B cell (primary cell): ENCODE data around the gene LRP5. TPM values are rescaled to one million over a fixed set of nuclear protein-coding genes. Genes with fewer than 3 reads are reported as not detected.

Source experiments
- ATAC-seq: fragments of 200-7000 bp; cut with Tn5 transposase; one replicate; pipeline ENCODE4 v1.10.0; 2021; ENCODE audit warnings: low read depth, mild to moderate bottlenecking, moderate number of reproducible peaks, moderate library complexity
- CTCF ChIA-PET: fragments of 350-600 bp; sonication (Branson Sonifier 250); formaldehyde crosslinking; loops from one replicate; lab custom pipeline; 2021; ENCODE audit warnings: antibody characterized with exemption, inconsistent platforms; lab: Charles Lee
- POLR2A ChIA-PET: fragments of 350-600 bp; sonication (Branson Sonifier 250); formaldehyde crosslinking; loops from one replicate; lab custom pipeline; 2021; ENCODE audit warnings: antibody characterized with exemption; lab: Charles Lee
- DNase-seq: peaks from one replicate; pipeline ENCODE4 v3.0.0; 2013
- H2AFZ ChIP-seq: 2 replicates; pipeline ENCODE4 v1.6.1; 2012; ENCODE audit warnings: mild to moderate bottlenecking, low read depth, low read length; ENCODE audit not compliant: insufficient read depth, poor library complexity, severe bottlenecking
- H3K27ac ChIP-seq, 2 donors: 1 replicate in 1 of 2; 2 replicates in 1 of 2; pipeline ENCODE4 v1.5.1; 2012 to 2013; ENCODE audit warnings: low read length in 2 of 2, mild to moderate bottlenecking in 2 of 2, moderate library complexity in 1 of 2
- H3K27me3 ChIP-seq, 4 experiments: fragments of 200-600 bp in 1 of 4; sonication (generic) in 1 of 4; replicated peaks in 1 of 4; 1 replicate in 2 of 4; 2 replicates in 2 of 4; pipeline versions ENCODE4 v1.6.1 to v1.7.0; 2013 to 2016; ENCODE audit warnings: low read length in 3 of 4, mild to moderate bottlenecking in 2 of 4, mixed read lengths in 1 of 4, moderate library complexity in 1 of 4; ENCODE audit not compliant: insufficient read depth in 4 of 4, control insufficient read depth in 3 of 4; ENCODE audit errors: control extremely low read depth in 1 of 4
- H3K36me3 ChIP-seq, 2 experiments: replicated peaks in 1 of 2; 1 replicate in 1 of 2; 2 replicates in 1 of 2; pipeline versions ENCODE4 v1.6.1 to v1.7.1; 2013; ENCODE audit warnings: low read length in 1 of 2; ENCODE audit not compliant: insufficient read depth in 2 of 2, control insufficient read depth in 1 of 2; ENCODE audit errors: control extremely low read depth in 1 of 2, extremely low read depth in 1 of 2
- H3K4me1 ChIP-seq, 2 donors: fragments of 200-600 bp in 1 of 2; sonication (generic) in 1 of 2; 1 replicate in 1 of 2; 2 replicates in 1 of 2; pipeline versions ENCODE4 v1.5.1 to v1.6.1; 2013 to 2017; ENCODE audit warnings: low read length in 2 of 2; ENCODE audit not compliant: control insufficient read depth in 2 of 2, insufficient read depth in 2 of 2
- H3K4me2 ChIP-seq: replicated peaks from 2 replicates; pipeline ENCODE3; 2012; ENCODE audit warnings: mild to moderate bottlenecking, low read depth, low read length; ENCODE audit not compliant: poor library complexity, severe bottlenecking
- H3K4me3 ChIP-seq, 5 experiments: fragments of 200-600 bp in 1 of 5; sonication (generic) in 1 of 5; 1 replicate in 3 of 5; 2 replicates in 2 of 5; pipeline versions ENCODE4 v1.5.1 to v1.7.0; 2011 to 2016; ENCODE audit warnings: low read length in 4 of 5, mild to moderate bottlenecking in 4 of 5, low read depth in 2 of 5, control low read depth in 1 of 5, moderate library complexity in 1 of 5; ENCODE audit not compliant: insufficient read depth in 1 of 5; ENCODE audit errors: control extremely low read depth in 1 of 5, extremely low read depth in 1 of 5
- H3K79me2 ChIP-seq: fragments of 200-600 bp; sonication (generic); one replicate; pipeline ENCODE4 v1.6.0; 2016; ENCODE audit warnings: low read length; ENCODE audit not compliant: control insufficient read depth, insufficient read depth
- H3K9ac ChIP-seq: fragments of 200-600 bp; sonication (generic); 2 replicates; pipeline ENCODE4 v1.6.1; 2017; ENCODE audit warnings: mild to moderate bottlenecking, low read length, moderate library complexity
- H3K9me3 ChIP-seq, 3 donors: one replicate each; pipeline versions ENCODE4 v1.6.1 to v1.7.1; 2013; ENCODE audit warnings: low read length in 2 of 3; ENCODE audit not compliant: control insufficient read depth in 2 of 3, insufficient read depth in 1 of 3; ENCODE audit errors: control extremely low read depth in 1 of 3
- H4K20me1 ChIP-seq: 2 replicates; pipeline ENCODE4 v1.6.0; 2012; ENCODE audit warnings: mild to moderate bottlenecking, low read length; ENCODE audit not compliant: insufficient read depth, control insufficient read depth, poor library complexity, severe bottlenecking
- H3K27ac Mint-ChIP-seq: one replicate; pipeline ENCODE4 v1.8.0; 2021; ENCODE audit warnings: mixed read lengths
- H3K27me3 Mint-ChIP-seq: one replicate; pipeline ENCODE4 v1.8.0; 2021; ENCODE audit warnings: mixed read lengths
- H3K4me1 Mint-ChIP-seq: one replicate; pipeline ENCODE4 v1.8.0; 2021; ENCODE audit warnings: mixed read lengths
- H3K4me3 Mint-ChIP-seq: one replicate; pipeline ENCODE4 v1.8.0; 2021; ENCODE audit warnings: mixed read lengths
- H3K9me3 Mint-ChIP-seq: one replicate; pipeline ENCODE4 v1.8.0; 2022; ENCODE audit warnings: mixed read lengths; ENCODE audit not compliant: insufficient read depth
- CTCF ChIP-seq: fragments of 200-600 bp; IDR thresholded peaks from one replicate; pipeline ENCODE4 v1.8.0; 2022; ENCODE audit warnings: antibody characterized with exemption, mild to moderate bottlenecking
- EZH2 ChIP-seq: IDR thresholded peaks from 2 replicates; pipeline ENCODE4 v1.6.1; 2012; ENCODE audit warnings: borderline replicate concordance, low read depth, mild to moderate bottlenecking, moderate library complexity, low read length; ENCODE audit not compliant: insufficient read depth, poor library complexity, severe bottlenecking
- WGBS: methylation state at CpG from one replicate; pipeline ENCODE4 v1.1.5; 2013; ENCODE audit warnings: missing lambda C conversion rate; ENCODE audit not compliant: insufficient coverage; 5-methylcytosine and 5-hydroxymethylcytosine counted together
- intact Hi-C: fragments of 100-400 bp; cut with micrococcal nuclease; formaldehyde crosslinking; loops from one replicate; pipeline ENCODE4 v1.10.0; 2022
- polyA plus RNA-seq: library from polyadenylated mRNA; depleted of rRNA; stranded (reverse); fragments of >200 nt; gene quantifications from 2 replicates; pipeline ENCODE4 v1.2.3, GENCODE V29; 2012
- total RNA-seq, 2 donors: library from RNA; stranded (reverse); fragments of 120-200 nt in 1 of 2; gene quantifications; 1 replicate in 1 of 2; 2 replicates in 1 of 2; pipeline versions ENCODE4 v1.2.3 to v1.2.4, GENCODE V29; 2013 to 2022

The LRP5 gene
- total and polyA plus RNA-seq, 2 donors (not counting 1 experiment from before 2014, with no cell fraction given): 2.4 to 13.9 TPM

- Histone ChIP-seq H3K27ac (no peak overlapping the region), H3K4me1 (peaks cover 19 to 23% of the 10 kb centered on the region in 2 donors), H3K36me3 (no peaks in the 10 kb centered on the region), H3K9ac (no peak overlapping the region), H3K4me3 (no peak overlapping the region), H3K9me3 (peaks cover 0 to 12% (median 0%) of the 10 kb centered on the region in 3 donors), H3K79me2 (peaks cover 3% of the 10 kb centered on the region), H4K20me1 (no peaks in the 10 kb centered on the region), H3K27me3 (peaks cover 0 to 30% (median under 1%) of the 10 kb centered on the region in 4 experiments), H3K4me2 (no peak overlapping the region), H2AFZ (no peak overlapping the region)
- Mint-ChIP-seq H3K27ac (no peak overlapping the region), H3K9me3 (no peaks in the 10 kb centered on the region), H3K27me3 (peaks cover 7% of the 10 kb centered on the region), H3K4me1 (peaks cover 18% of the 10 kb centered on the region), H3K4me3 (no peak overlapping the region)
- POLR2A ChIA-PET: no interaction called here
- ATAC-seq (no peak), DNase-seq (no peak)
- CTCF ChIA-PET: no interaction called here
- intact Hi-C loops: no loop called here
- TF ChIP-seq CTCF (no peak), EZH2 (no peak)
- WGBS: 90% methylated on average over 2 of the region's 7 CpGs
These were observed 17.1 kb downstream of the LRP5 start for GRCh38 chr11:68329536-68329935.

GRCh38 chr11:68329978-68330699, 17.7 kb downstream of the LRP5 start:
- H3K9me3 Mint-ChIP-seq: no peaks in the 10 kb centered on the region
- peaks cover 3% of the 10 kb centered on the region for H3K79me2 ChIP-seq
- 94% methylated on average over 12 of the region's 13 CpGs for WGBS
- TF ChIP-seq CTCF (no peak), EZH2 (no peak)
- no peak overlapping the region for H3K27ac ChIP-seq
- peaks cover 7% of the 10 kb centered on the region for H3K27me3 Mint-ChIP-seq
- H3K4me3 Mint-ChIP-seq: no peak overlapping the region
- ChIA-PET CTCF (no interaction called here), POLR2A (no interaction called here)
- H2AFZ ChIP-seq: no peak overlapping the region
- H3K27me3 ChIP-seq: peaks cover 0 to 25% (median under 1%) of the 10 kb centered on the region in 4 experiments
- H3K4me3 ChIP-seq: no peak overlapping the region
- peaks cover 0 to 8% (median 0%) of the 10 kb centered on the region in 3 donors for H3K9me3 ChIP-seq
- intact Hi-C loops: no loop called here
- H3K9ac ChIP-seq: no peak overlapping the region
- H4K20me1 ChIP-seq: no peaks in the 10 kb centered on the region
- no peaks in the 10 kb centered on the region for H3K36me3 ChIP-seq
- ATAC-seq (no peak), DNase-seq (no peak)
- peaks cover 18% of the 10 kb centered on the region for H3K4me1 Mint-ChIP-seq
- no peak overlapping the region for H3K27ac Mint-ChIP-seq
- H3K4me2 ChIP-seq: no peak overlapping the region
- peaks cover 19 to 23% of the 10 kb centered on the region in 2 donors for H3K4me1 ChIP-seq
